ENCODE data around the gene NEK4. TPM values are rescaled to one million over a fixed set of nuclear protein-coding genes. Genes with fewer than 3 reads are reported as not detected.
A peak's percentile ranks its signal among the peaks of the same experiment; 100 is the strongest.

Gene NEK4
- total and polyA plus RNA-seq, 2 of the 13 experiments (the other 11 are each of a cell fraction or from before 2014, with no cell fraction given) = 16.5 to 38.0 TPM

- TF ChIP-seq ZNF280D (CRISPR knock-in tag; IDR thresholded peaks at IDR 0.05) = peak; percentile 86; the same call in 1 of the 2 replicates
- TF ChIP-seq PATZ1 (CRISPR knock-in tag; IDR thresholded peaks at IDR 0.05) = peak; percentile 95
- TF ChIP-seq XRCC5 (optimal IDR thresholded peaks at IDR 0.05; ENCODE audit: low read length) = no peak
- no peak for TF ChIP-seq ZNF775 (CRISPR knock-in tag; IDR thresholded peaks at IDR 0.05; ENCODE audit: borderline replicate concordance)
- no peak for TF ChIP-seq EHMT2 (IDR thresholded peaks at IDR 0.05; ENCODE audit: borderline replicate concordance, low read depth, low read length)
- TF ChIP-seq GTF2F1 (IDR thresholded peaks at IDR 0.05; ENCODE audit: low read length) = no peak
- TF ChIP-seq EED (CRISPR knock-in tag; IDR thresholded peaks at IDR 0.05) = no peak
- no peak for TF ChIP-seq GPBP1L1 (CRISPR knock-in tag; IDR thresholded peaks at IDR 0.05)
- peak; percentile 84 for TF ChIP-seq IKZF5 (CRISPR knock-in tag; IDR thresholded peaks at IDR 0.05)
- no peak for TF ChIP-seq RBM22 (optimal IDR thresholded peaks at IDR 0.05; ENCODE audit: low read length)
- TF ChIP-seq MAFG (CRISPR knock-in tag; IDR thresholded peaks at IDR 0.05) = no peak
- peak; percentile 94; the same call in 1 of the 2 replicates for TF ChIP-seq RORA (CRISPR knock-in tag; IDR thresholded peaks at IDR 0.05)
- no peak for TF ChIP-seq SMARCE1 (IDR thresholded peaks at IDR 0.05; ENCODE audit: borderline replicate concordance)
- TF ChIP-seq DBP (CRISPR knock-in tag; IDR thresholded peaks at IDR 0.05; ENCODE audit: not compliant biosample characterization) = no peak
- no peak for TF ChIP-seq TCF7L2 (IDR thresholded peaks at IDR 0.05; ENCODE audit: low read depth, low read length)
- no peak for TF ChIP-seq SRSF1 (optimal IDR thresholded peaks at IDR 0.05; ENCODE audit: low read depth, low read length)
- TF ChIP-seq SNRNP70 (IDR thresholded peaks at IDR 0.05; ENCODE audit: low read depth, low read length) = no peak
- TF ChIP-seq RBM39 (IDR thresholded peaks at IDR 0.05; ENCODE audit: low read depth, low read length, poor library complexity, severe bottlenecking) = no peak
- TF ChIP-seq RXRA (CRISPR knock-in tag; IDR thresholded peaks at IDR 0.05) = peak; percentile 98
- no peak; the same call in 1 of the 2 replicates for TF ChIP-seq ZNF605 (CRISPR knock-in tag; IDR thresholded peaks at IDR 0.05)
- TF ChIP-seq ZNF777 (CRISPR knock-in tag; IDR thresholded peaks at IDR 0.05) = no peak; the same call in 1 of the 2 replicates
These were observed 4.4 kb upstream of the NEK4 start (continued) for GRCh38 chr3:52774901-52775864.

Data from HepG2 (cell line).